GM12878 (cell line): ENCODE measurements around the gene CNTNAP2. TPM values are rescaled to one million over a fixed set of nuclear protein-coding genes. Genes with fewer than 3 reads are reported as not detected.

Experiments used
- ATAC-seq: fragments of 200-7000 bp; cut with Tn5 transposase; 3 replicates; pipeline ENCODE4 v1.9.1; 2020; ENCODE audit warnings: mild to moderate bottlenecking, moderate library complexity
- BruUV-seq: library from RNA; stranded (reverse); fragments of 400-500 nt; replicated peaks from 2 replicates; lab custom pipeline; 2021; lab: Mats Ljungman, UMichigan
- CTCF ChIA-PET: fragments of 300-600 bp; sonication (Branson Sonifier 250); formaldehyde crosslinking; extraction: SDS; loops from one replicate; lab custom pipeline; 2021; ENCODE audit warnings: inconsistent platforms; lab: Yijun Ruan, JAX
- POLR2A ChIA-PET: fragments of 350-600 bp; formaldehyde crosslinking; extraction: SDS; loops from one replicate; lab custom pipeline; 2021; ENCODE audit warnings: inconsistent platforms; lab: Charles Lee
- RAD21 ChIA-PET: fragments of 300-600 bp; sonication (Branson Sonifier 250); formaldehyde crosslinking; loops from one replicate; lab custom pipeline; 2023; ENCODE audit warnings: antibody characterized with exemption; ENCODE audit not compliant: unreplicated experiment; lab: Charles Lee
- SMC1A ChIA-PET: fragments of 300-600 bp; sonication (Branson Sonifier 250); formaldehyde crosslinking; loops from one replicate; lab custom pipeline; 2023; ENCODE audit not compliant: unreplicated experiment, uncharacterized antibody; lab: Charles Lee
- DNase-seq: peaks from one replicate; pipeline ENCODE4 v3.0.0-alpha.2; 2011; ENCODE audit warnings: low read depth, low spot score
- FAIRE-seq: peaks from 3 replicates; lab custom pipeline; 2011; peaks lifted over from hg19 to GRCh38; lab: Jason Lieb, UNC
- H2AFZ ChIP-seq: 2 replicates; pipeline ENCODE4 v1.6.0; 2011; ENCODE audit warnings: low read depth, low read length, control low read depth; ENCODE audit not compliant: control insufficient read depth
- H3K27ac ChIP-seq: 2 replicates; pipeline ENCODE4 v1.5.1; 2011; ENCODE audit warnings: control low read depth; ENCODE audit not compliant: control insufficient read depth, insufficient read depth
- H3K27me3 ChIP-seq, 2 experiments: replicated peaks in 1 of 2; 2 replicates each; pipeline versions ENCODE4 v1.6.0 to v1.6.1; 2011; ENCODE audit warnings: low read length in 1 of 2; ENCODE audit not compliant: control insufficient read depth in 2 of 2, insufficient read depth in 2 of 2
- H3K36me3 ChIP-seq, 2 experiments: 2 replicates each; pipeline ENCODE4 v1.5.1; 2011; ENCODE audit warnings: low read length in 1 of 2; ENCODE audit not compliant: control insufficient read depth in 2 of 2, insufficient read depth in 2 of 2
- H3K4me1 ChIP-seq: 2 replicates; pipeline ENCODE4 v1.6.1; 2011; ENCODE audit warnings: mild to moderate bottlenecking, low read length, moderate library complexity, mixed read lengths; ENCODE audit not compliant: control insufficient read depth, insufficient read depth
- H3K4me2 ChIP-seq: 2 replicates; pipeline ENCODE4 v1.6.0; 2011; ENCODE audit warnings: control low read depth; ENCODE audit not compliant: control insufficient read depth, insufficient read depth
- H3K4me3 ChIP-seq: fragments of 200-600 bp; sonication (generic); 2 replicates; pipeline ENCODE4 v1.5.1; 2016
- H3K79me2 ChIP-seq: 2 replicates; pipeline ENCODE4 v1.6.0; 2011; ENCODE audit warnings: low read length; ENCODE audit not compliant: control insufficient read depth, insufficient read depth
- H3K9ac ChIP-seq: 2 replicates; pipeline ENCODE4 v1.8.0; 2011; ENCODE audit warnings: low read length, control low read depth, mixed read lengths; ENCODE audit not compliant: control insufficient read depth, insufficient read depth
- H3K9me3 ChIP-seq: replicated peaks from 3 replicates; pipeline ENCODE4 v1.5.1; 2011; ENCODE audit warnings: mild to moderate bottlenecking, low read length; ENCODE audit not compliant: control insufficient read depth, insufficient read depth
- H4K20me1 ChIP-seq: 2 replicates; pipeline ENCODE4 v1.6.0; 2011; ENCODE audit not compliant: control insufficient read depth, insufficient read depth
- FOXM1 ChIP-seq: IDR thresholded peaks from 2 replicates; pipeline ENCODE4 v1.6.1; 2012; ENCODE audit warnings: low read depth, mild to moderate bottlenecking, inconsistent platforms, low read length, moderate library complexity
- MTA2 ChIP-seq: fragments of 450-650 bp; IDR thresholded peaks from 2 replicates; pipeline ENCODE4 v1.6.1; 2016; ENCODE audit warnings: low read depth, mild to moderate bottlenecking, moderate library complexity
- RB1 ChIP-seq: fragments of 450-650 bp; formaldehyde crosslinking; IDR thresholded peaks from 2 replicates; pipeline ENCODE4 v1.6.1; 2017; ENCODE audit warnings: mild to moderate bottlenecking, borderline replicate concordance
- RELA ChIP-seq: fragments of 450-650 bp; IDR thresholded peaks from 2 replicates; pipeline ENCODE4 v1.8.0; 2014; ENCODE audit warnings: borderline replicate concordance; ENCODE audit not compliant: partially characterized antibody
- RFX5 ChIP-seq: IDR thresholded peaks from 2 replicates; pipeline ENCODE4 v1.6.1; 2011; ENCODE audit warnings: low read depth, low read length, improper control_type of control experiment
- SIN3A ChIP-seq: IDR thresholded peaks from 2 replicates; pipeline ENCODE4 v1.6.1; 2012; ENCODE audit warnings: low read depth, low read length, improper control_type of control experiment
- SIX5 ChIP-seq: IDR thresholded peaks from 2 replicates; pipeline ENCODE4 v1.6.1; 2011; ENCODE audit warnings: mild to moderate bottlenecking, low read depth, low read length, moderate library complexity; ENCODE audit not compliant: severe bottlenecking
- SPI1 ChIP-seq: IDR thresholded peaks from 2 replicates; pipeline ENCODE4 v1.6.1; 2011; ENCODE audit warnings: low read depth, mild to moderate bottlenecking, low read length, moderate library complexity, borderline replicate concordance; ENCODE audit not compliant: insufficient read depth
- ZNF384 ChIP-seq: IDR thresholded peaks from 2 replicates; pipeline ENCODE4 v1.6.1; 2012; ENCODE audit warnings: low read depth, mild to moderate bottlenecking, low read length, improper control_type of control experiment, borderline replicate concordance
- WGBS: methylation state at CpG from one replicate; pipeline ENCODE4 v1.1.6; 2016; ENCODE audit warnings: low lambda C conversion rate; ENCODE audit not compliant: insufficient replicate concordance, insufficient coverage; ENCODE audit errors: missing lambda C conversion rate; 5-methylcytosine and 5-hydroxymethylcytosine counted together
- in situ Hi-C: fragments of 300-500 bp; cut with MboI; formaldehyde crosslinking; loops from 9 replicates; pipeline ENCODE4 v1.14.3; 2018; ENCODE audit warnings: mixed read lengths
- intact Hi-C: fragments of 100-400 bp; cut with micrococcal nuclease; formaldehyde crosslinking; loops from one replicate; pipeline ENCODE4 v1.14.2; 2022; ENCODE audit not compliant: unreplicated experiment
- polyA plus RNA-seq, 11 experiments: library from polyadenylated mRNA; depleted of rRNA in 4 of 11; unstranded in 6 of 11; stranded (reverse) in 5 of 11; fragments of >200 nt; fragmentation: Nextera tagmentation in 4 of 11; fragmentation: Illumina TruSeq in 1 of 11; extraction: Ambion mirVana in 4 of 11; extraction: Trizol in 1 of 11; gene quantifications; 1 replicate in 1 of 11; 2 replicates in 10 of 11; pipeline versions ENCODE4 v1.2.1 to v1.2.3, GENCODE V29; 2011 to 2016; ENCODE audit warnings: inconsistent platforms in 2 of 11, missing spikeins in 2 of 11, low read depth in 1 of 11
- total RNA-seq, 4 experiments: library from RNA; depleted of rRNA in 3 of 4; stranded (reverse); fragments of >200 nt in 3 of 4; fragmentation: Illumina TruSeq in 1 of 4; extraction: Trizol in 1 of 4; gene quantifications; 2 replicates each; pipeline versions ENCODE4 v1.2.1 to v1.2.3, GENCODE V29; 2013 to 2021

The CNTNAP2 gene
- total and polyA plus RNA-seq, 10 of the 15 experiments (the other 5 are each of a cell fraction or from before 2014, with no cell fraction given): 0.03 to 0.08 (median 0.03) TPM; not detected in 7

DNA sequence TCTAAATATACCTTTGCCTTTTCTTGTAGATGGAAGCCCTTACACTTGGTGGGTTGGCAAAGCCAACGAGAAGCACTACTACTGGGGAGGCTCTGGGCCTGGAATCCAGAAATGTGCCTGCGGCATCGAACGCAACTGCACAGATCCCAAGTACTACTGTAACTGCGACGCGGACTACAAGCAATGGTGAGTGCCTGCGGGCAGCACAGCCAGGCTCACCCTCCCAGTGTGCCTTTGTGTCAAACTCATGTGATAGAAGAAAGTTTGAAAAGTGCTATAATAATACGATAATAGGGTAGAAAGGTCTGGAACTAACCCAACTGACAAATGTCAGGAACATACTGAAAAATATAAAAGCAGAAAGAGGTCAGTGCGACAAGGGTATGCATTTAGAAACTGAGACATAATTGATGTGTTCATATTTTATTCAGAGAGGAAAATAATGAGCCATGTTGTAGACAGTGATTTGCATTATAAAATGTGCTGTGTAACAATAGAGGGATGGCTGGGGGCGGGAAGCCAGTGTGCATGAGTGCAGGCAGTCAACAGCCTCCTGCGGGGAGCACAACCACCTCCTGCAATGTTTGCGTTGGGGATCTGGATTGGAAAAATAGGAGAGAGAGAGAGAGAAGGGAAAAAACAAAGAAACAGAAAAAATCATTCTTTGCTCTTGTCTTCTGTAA, 1787.1 kb downstream of the CNTNAP2 start:
- BruUV-seq: no TSS peak
- Histone ChIP-seq H2AFZ (no peak overlapping the region), H3K36me3 (no peaks in the 10 kb centered on the region), H3K27me3 (no peaks in the 10 kb centered on the region), H3K4me1 (no peaks in the 10 kb centered on the region), H3K4me2 (no peak overlapping the region), H3K9me3 (no peaks in the 10 kb centered on the region), H3K27ac (no peak overlapping the region), H3K4me3 (no peak overlapping the region), H3K9ac (no peak overlapping the region), H4K20me1 (no peaks in the 10 kb centered on the region), H3K79me2 (no peaks in the 10 kb centered on the region)
- intact Hi-C loops (no loop called here), in situ Hi-C loops (no loop called here)
- ChIA-PET RAD21 (no interaction called here), CTCF (no interaction called here), SMC1A (no interaction called here), POLR2A (no interaction called here)
- no peak for ATAC-seq
- TF ChIP-seq RFX5 (no peak), MTA2 (no peak), RB1 (no peak), FOXM1 (no peak), SPI1 (no peak), RELA (no peak), ZNF384 (no peak), SIN3A (no peak), SIX5 (no peak)
- no peak for DNase-seq
- WGBS: 52% methylated on average over 13 of the region's 13 CpGs
- no peak for FAIRE-seq
